Caco-2 (cell line): ENCODE results near the gene IGDCC3. TPM values are rescaled to one million over a fixed set of nuclear protein-coding genes. Genes with fewer than 3 reads are reported as not detected.

Experiments
- BruUV-seq: library from RNA; stranded (reverse); fragments of 400-500 nt; replicated peaks from 2 replicates; lab custom pipeline; 2021; lab: Mats Ljungman, UMichigan
- CTCF ChIA-PET: fragments of 300-600 bp; sonication (Branson Sonifier 250); formaldehyde crosslinking; loops from one replicate; lab custom pipeline; 2022; ENCODE audit warnings: antibody characterized with exemption; lab: Charles Lee
- POLR2A ChIA-PET: fragments of 300-600 bp; sonication (Branson Sonifier 250); formaldehyde crosslinking; loops from one replicate; lab custom pipeline; 2022; ENCODE audit warnings: antibody characterized with exemption; lab: Charles Lee
- DNase-seq, 2 experiments: peaks; one replicate each; pipeline versions ENCODE4 v3.0.0 to v3.0.0-alpha.2; 2020 to 2022
- H3K27me3 ChIP-seq: replicated peaks from 2 replicates; pipeline ENCODE4 v1.6.0; 2011; ENCODE audit warnings: low read length; ENCODE audit not compliant: control insufficient read depth, insufficient read depth
- H3K36me3 ChIP-seq: 2 replicates; pipeline ENCODE4 v1.5.1; 2011; ENCODE audit warnings: low read length; ENCODE audit not compliant: control insufficient read depth, insufficient read depth
- H3K4me1 ChIP-seq: fragments of 250-450 bp; sonication (Bioruptor Pico); 2 replicates; pipeline ENCODE4 v1.5.1; 2020; ENCODE audit warnings: mild to moderate bottlenecking
- H3K4me3 ChIP-seq: 2 replicates; pipeline ENCODE4 v1.5.1; 2011; ENCODE audit warnings: low read depth, mild to moderate bottlenecking, control low read depth, low read length
- H3K9me3 ChIP-seq: fragments of 250-450 bp; sonication (Bioruptor Pico); 2 replicates; pipeline ENCODE4 v1.5.1; 2020; ENCODE audit warnings: mild to moderate bottlenecking, moderate library complexity
- H3K27ac Mint-ChIP-seq: one replicate; pipeline ENCODE4 v1.8.0; 2022; ENCODE audit warnings: mixed read lengths; ENCODE audit not compliant: unreplicated experiment
- H3K27me3 Mint-ChIP-seq: one replicate; pipeline ENCODE4 v1.8.0; 2022; ENCODE audit warnings: mixed read lengths; ENCODE audit not compliant: insufficient read depth, unreplicated experiment
- H3K36me3 Mint-ChIP-seq: one replicate; pipeline ENCODE4 v1.8.0; 2022; ENCODE audit warnings: mild to moderate bottlenecking, mixed read lengths; ENCODE audit not compliant: insufficient read depth, unreplicated experiment
- H3K4me1 Mint-ChIP-seq: one replicate; pipeline ENCODE4 v1.8.0; 2022; ENCODE audit warnings: low read depth, mixed read lengths; ENCODE audit not compliant: unreplicated experiment
- H3K4me3 Mint-ChIP-seq: one replicate; pipeline ENCODE4 v1.8.0; 2022; ENCODE audit warnings: mild to moderate bottlenecking, moderate library complexity, mixed read lengths; ENCODE audit not compliant: unreplicated experiment
- H3K9me3 Mint-ChIP-seq: one replicate; pipeline ENCODE4 v1.8.0; 2022; ENCODE audit warnings: mixed read lengths; ENCODE audit not compliant: unreplicated experiment
- intact Hi-C: fragments of 100-400 bp; cut with micrococcal nuclease; formaldehyde crosslinking; loops from one replicate; pipeline ENCODE4 v1.10.0; 2022; ENCODE audit not compliant: unreplicated experiment
- total RNA-seq: library from RNA; stranded (reverse); gene quantifications from 2 replicates; pipeline ENCODE4 v1.2.3, GENCODE V29; 2022
- TF ChIP-seq, protein P1 (sequence below), 2 experiments: fragments of 200-600 bp in 1 of 2; IDR thresholded peaks; 1 replicate in 1 of 2; 2 replicates in 1 of 2; pipeline versions ENCODE4 v1.5.1 to v1.8.0; 2011 to 2022; ENCODE audit warnings: antibody characterized with exemption in 1 of 2, control low read depth in 1 of 2, inconsistent platforms in 1 of 2, low read depth in 1 of 2, low read length in 1 of 2, mild to moderate bottlenecking in 1 of 2, moderate library complexity in 1 of 2; ENCODE audit not compliant: insufficient read depth in 1 of 2, severe bottlenecking in 1 of 2, unreplicated experiment in 1 of 2

Gene IGDCC3
- total RNA-seq, 1 experiment from 2014 or later, result 51.2 TPM

DNA sequence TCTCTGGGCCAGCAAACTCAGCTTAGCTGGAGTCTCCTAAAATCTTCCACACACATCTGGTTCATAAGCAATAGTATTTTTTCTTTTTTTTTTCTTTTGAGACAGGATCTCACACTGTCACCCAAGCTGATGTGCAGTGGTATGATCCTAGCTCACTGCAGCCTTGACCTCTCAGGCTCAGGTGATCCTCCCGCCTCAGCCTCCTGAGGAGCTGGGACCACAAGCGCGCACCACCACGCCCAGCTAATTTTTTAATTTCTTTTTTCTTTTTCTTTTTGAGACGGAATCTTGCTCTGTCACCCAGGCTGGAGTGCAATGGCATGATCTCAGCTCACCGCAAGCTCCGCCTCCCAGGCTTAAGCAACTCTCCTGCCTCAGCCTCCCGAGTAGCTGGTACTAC is 39.0 kb downstream of the IGDCC3 start:
- CTCF ChIA-PET, result interaction anchor here (0.6 to 0.7 kb wide), 2 partner anchors 12 to 61 kb away, joined by 3 read pairs; no protein-coding TSS in a partner anchor
- peaks cover 19% of the 10 kb centered on the region for H3K4me1 Mint-ChIP-seq
- Histone ChIP-seq H3K4me1 (peaks cover 25% of the 10 kb centered on the region; the same call in 1 of the 2 replicates), H3K4me3 (no peak overlapping the region), H3K27me3 (no peaks in the 10 kb centered on the region), H3K9me3 (no peaks in the 10 kb centered on the region), H3K36me3 (peaks cover 1% of the 10 kb centered on the region; the same call in 1 of the 2 replicates)
- H3K27me3 Mint-ChIP-seq, result no peaks in the 10 kb centered on the region
- intact Hi-C loops, result no loop called here
- no peaks in the 10 kb centered on the region for H3K9me3 Mint-ChIP-seq
- TF ChIP-seq, protein P1, sequence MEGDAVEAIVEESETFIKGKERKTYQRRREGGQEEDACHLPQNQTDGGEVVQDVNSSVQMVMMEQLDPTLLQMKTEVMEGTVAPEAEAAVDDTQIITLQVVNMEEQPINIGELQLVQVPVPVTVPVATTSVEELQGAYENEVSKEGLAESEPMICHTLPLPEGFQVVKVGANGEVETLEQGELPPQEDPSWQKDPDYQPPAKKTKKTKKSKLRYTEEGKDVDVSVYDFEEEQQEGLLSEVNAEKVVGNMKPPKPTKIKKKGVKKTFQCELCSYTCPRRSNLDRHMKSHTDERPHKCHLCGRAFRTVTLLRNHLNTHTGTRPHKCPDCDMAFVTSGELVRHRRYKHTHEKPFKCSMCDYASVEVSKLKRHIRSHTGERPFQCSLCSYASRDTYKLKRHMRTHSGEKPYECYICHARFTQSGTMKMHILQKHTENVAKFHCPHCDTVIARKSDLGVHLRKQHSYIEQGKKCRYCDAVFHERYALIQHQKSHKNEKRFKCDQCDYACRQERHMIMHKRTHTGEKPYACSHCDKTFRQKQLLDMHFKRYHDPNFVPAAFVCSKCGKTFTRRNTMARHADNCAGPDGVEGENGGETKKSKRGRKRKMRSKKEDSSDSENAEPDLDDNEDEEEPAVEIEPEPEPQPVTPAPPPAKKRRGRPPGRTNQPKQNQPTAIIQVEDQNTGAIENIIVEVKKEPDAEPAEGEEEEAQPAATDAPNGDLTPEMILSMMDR (IDR thresholded peaks at IDR 0.05; ENCODE audit: insufficient read depth in 1 of 2, low read depth in 1 of 2, low read length in 1 of 2, severe bottlenecking in 1 of 2, unreplicated experiment in 1 of 2), result no peak
- DNase-seq, result no peak
- no peak overlapping the region for H3K4me3 Mint-ChIP-seq
- H3K36me3 Mint-ChIP-seq, result peaks cover 6% of the 10 kb centered on the region
- no peak overlapping the region for H3K27ac Mint-ChIP-seq
- POLR2A ChIA-PET, result no interaction called here
- BruUV-seq, result no TSS peak

DNA sequence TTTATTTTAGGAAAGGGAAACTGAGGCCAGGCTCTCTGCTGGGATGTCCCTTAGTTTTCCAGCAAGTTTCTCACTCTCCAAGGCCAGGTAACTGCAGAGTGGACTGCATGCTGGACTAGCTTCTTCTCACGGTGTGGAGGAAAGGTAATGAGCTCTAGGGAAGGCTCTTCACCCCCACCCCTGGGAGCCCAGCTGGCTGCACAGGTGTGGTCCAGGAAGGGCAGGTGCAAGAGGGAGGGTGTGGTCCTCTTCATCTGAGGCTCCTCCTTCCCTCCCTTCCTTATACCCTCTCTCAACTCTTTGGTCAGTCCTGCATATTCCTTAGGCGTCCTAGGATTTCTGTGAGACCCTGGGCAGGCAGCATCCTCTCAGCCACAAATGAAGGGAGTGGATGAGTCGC is 39.4 kb downstream of the IGDCC3 start:
- intact Hi-C loops, result no loop called here
- ChIA-PET POLR2A (no interaction called here), CTCF (interaction anchor here (0.7 kb wide), 2 partner anchors 62 to 187 kb away, joined by 3 read pairs; no protein-coding TSS in a partner anchor)
- H3K27me3 ChIP-seq, result no peaks in the 10 kb centered on the region
- TF ChIP-seq, protein P1 (IDR thresholded peaks at IDR 0.05; ENCODE audit: insufficient read depth in 1 of 2, low read depth in 1 of 2, low read length in 1 of 2, severe bottlenecking in 1 of 2, unreplicated experiment in 1 of 2), result no peak
- Mint-ChIP-seq H3K4me3 (no peak overlapping the region), H3K36me3 (peaks cover 6% of the 10 kb centered on the region), H3K27ac (no peak overlapping the region), H3K27me3 (no peaks in the 10 kb centered on the region), H3K9me3 (no peaks in the 10 kb centered on the region), H3K4me1 (peaks cover 19% of the 10 kb centered on the region)
- peaks cover 1% of the 10 kb centered on the region; the same call in 1 of the 2 replicates for H3K36me3 ChIP-seq
- BruUV-seq, result no TSS peak
- no peak overlapping the region for H3K4me3 ChIP-seq
- no peaks in the 10 kb centered on the region for H3K9me3 ChIP-seq
- DNase-seq, result no peak
- peaks cover 25% of the 10 kb centered on the region; the same call in 1 of the 2 replicates for H3K4me1 ChIP-seq

DNA sequence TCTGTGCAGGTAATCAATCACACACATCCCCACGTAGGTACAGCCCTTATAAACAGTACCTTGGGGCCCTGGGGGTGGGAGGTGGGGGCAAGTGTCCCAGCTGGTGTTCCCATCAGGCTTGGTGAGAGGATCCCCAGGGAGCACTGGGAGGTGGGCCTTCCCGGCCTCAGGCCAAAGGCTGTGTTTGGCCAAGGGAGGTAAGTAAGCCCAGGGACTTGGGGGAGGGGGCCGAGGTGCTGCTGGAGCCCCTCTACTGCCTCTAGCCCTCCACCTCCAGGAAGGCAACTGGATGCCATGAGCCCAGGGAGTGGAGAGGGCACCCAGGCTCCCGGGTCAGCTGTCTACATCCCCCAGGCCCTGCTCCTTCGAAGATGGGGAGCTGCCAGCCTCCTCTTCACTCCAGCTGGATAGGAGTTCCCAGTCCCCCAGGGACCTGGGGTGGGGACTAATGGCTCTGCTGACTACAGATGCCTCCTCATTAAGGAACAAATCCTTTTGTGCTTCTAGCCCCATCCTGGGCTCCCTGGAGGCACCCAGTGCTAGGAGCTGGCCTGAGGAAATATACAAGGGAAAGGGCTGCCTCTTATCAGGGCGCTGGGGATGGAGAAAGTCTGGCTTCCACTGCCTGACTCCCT is 40.2 kb downstream of the IGDCC3 start:
- Mint-ChIP-seq H3K4me3 (no peak overlapping the region), H3K36me3 (peaks cover 11% of the 10 kb centered on the region), H3K27me3 (no peaks in the 10 kb centered on the region), H3K27ac (no peak overlapping the region), H3K9me3 (no peaks in the 10 kb centered on the region), H3K4me1 (peaks cover 19% of the 10 kb centered on the region)
- peaks cover 1% of the 10 kb centered on the region; the same call in 1 of the 2 replicates for H3K36me3 ChIP-seq
- TF ChIP-seq, protein P1 (IDR thresholded peaks at IDR 0.05; ENCODE audit: insufficient read depth in 1 of 2, low read depth in 1 of 2, low read length in 1 of 2, severe bottlenecking in 1 of 2, unreplicated experiment in 1 of 2), result no peak
- H3K9me3 ChIP-seq, result no peaks in the 10 kb centered on the region
- BruUV-seq, result no TSS peak
- H3K4me1 ChIP-seq, result peaks cover 25% of the 10 kb centered on the region; the same call in 1 of the 2 replicates
- POLR2A ChIA-PET, result no interaction called here
- no peaks in the 10 kb centered on the region for H3K27me3 ChIP-seq
- DNase-seq, result no peak
- CTCF ChIA-PET, result interaction anchor here (0.7 to 1.1 kb wide), 2 partner anchors 30 to 188 kb away, joined by 3 read pairs; no protein-coding TSS in a partner anchor
- intact Hi-C loops, result no loop called here
- H3K4me3 ChIP-seq, result no peak overlapping the region
